GM10266 (cell line): Measurements from ENCODE around the gene BEX3.

Experiments
- DNase-seq: peaks from one replicate; pipeline ENCODE4 v3.0.0; 2012; ENCODE audit errors: extremely low spot score
- CTCF ChIP-seq: IDR thresholded peaks from 2 replicates; pipeline ENCODE4 v1.5.1; 2012; ENCODE audit warnings: mild to moderate bottlenecking, low read depth; ENCODE audit not compliant: control insufficient read depth, insufficient read depth; ENCODE audit errors: missing control alignments

BEX3 gene

GRCh38 chrX:103361798-103362197 is 14.5 kb upstream of the BEX3 start:
- TF ChIP-seq CTCF, result no peak
- DNase-seq, result no peak

- TF ChIP-seq CTCF, result no peak
- no peak for DNase-seq
Measured at GRCh38 chrX:103362474-103362873, 13.9 kb upstream of the BEX3 start.

GRCh38 chrX:103363046-103363445 is 13.3 kb upstream of the BEX3 start:
- no peak for DNase-seq

GRCh38 chrX:103367502-103367901 is 8.8 kb upstream of the BEX3 start:
- no peak for DNase-seq
- TF ChIP-seq CTCF, result no peak

More at GRCh38 chrX:103363046-103363445, 13.3 kb upstream of the BEX3 start:
- no peak for TF ChIP-seq CTCF

GRCh38 chrX:103369479-103369878 is 6.9 kb upstream of the BEX3 start:
- DNase-seq, result no peak
- no peak for TF ChIP-seq CTCF

- no peak for TF ChIP-seq CTCF
- DNase-seq, result no peak
Measured at GRCh38 chrX:103372886-103373285, 3.5 kb upstream of the BEX3 start.

- DNase-seq, result no peak
- no peak for TF ChIP-seq CTCF
Measured at GRCh38 chrX:103373581-103373980, 2.8 kb upstream of the BEX3 start.
